ENCODE data around the gene GPC6.

DNA sequence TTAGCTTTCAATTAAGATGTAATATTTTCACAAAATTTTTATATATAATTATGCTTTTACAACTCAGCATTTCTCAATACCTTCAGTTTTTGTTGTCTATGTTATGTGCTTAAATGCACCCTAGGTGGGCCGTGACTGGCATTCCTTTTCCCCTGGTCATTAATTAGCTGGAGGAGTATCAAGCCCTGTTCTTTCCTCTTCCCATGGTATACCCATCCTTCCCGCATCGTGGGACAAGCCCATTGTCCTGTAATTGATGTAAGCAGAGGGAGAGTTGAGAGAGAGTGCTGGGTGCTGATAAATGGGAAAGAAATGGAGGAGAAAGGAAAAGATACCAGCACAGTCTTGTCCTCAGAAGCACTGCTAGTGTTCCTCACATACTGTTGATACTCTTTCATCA lies 591.7 kb downstream of the GPC6 start:
- TF ChIP-seq, protein P1, sequence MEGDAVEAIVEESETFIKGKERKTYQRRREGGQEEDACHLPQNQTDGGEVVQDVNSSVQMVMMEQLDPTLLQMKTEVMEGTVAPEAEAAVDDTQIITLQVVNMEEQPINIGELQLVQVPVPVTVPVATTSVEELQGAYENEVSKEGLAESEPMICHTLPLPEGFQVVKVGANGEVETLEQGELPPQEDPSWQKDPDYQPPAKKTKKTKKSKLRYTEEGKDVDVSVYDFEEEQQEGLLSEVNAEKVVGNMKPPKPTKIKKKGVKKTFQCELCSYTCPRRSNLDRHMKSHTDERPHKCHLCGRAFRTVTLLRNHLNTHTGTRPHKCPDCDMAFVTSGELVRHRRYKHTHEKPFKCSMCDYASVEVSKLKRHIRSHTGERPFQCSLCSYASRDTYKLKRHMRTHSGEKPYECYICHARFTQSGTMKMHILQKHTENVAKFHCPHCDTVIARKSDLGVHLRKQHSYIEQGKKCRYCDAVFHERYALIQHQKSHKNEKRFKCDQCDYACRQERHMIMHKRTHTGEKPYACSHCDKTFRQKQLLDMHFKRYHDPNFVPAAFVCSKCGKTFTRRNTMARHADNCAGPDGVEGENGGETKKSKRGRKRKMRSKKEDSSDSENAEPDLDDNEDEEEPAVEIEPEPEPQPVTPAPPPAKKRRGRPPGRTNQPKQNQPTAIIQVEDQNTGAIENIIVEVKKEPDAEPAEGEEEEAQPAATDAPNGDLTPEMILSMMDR (IDR thresholded peaks at IDR 0.05; ENCODE audit: low read length) = no peak
- TF ChIP-seq EZH2 (IDR thresholded peaks at IDR 0.05; ENCODE audit: borderline replicate concordance, low read length) = no peak

All from OCI-LY1 (cell line).